ENCODE measurements around the gene SEC14L5.

DNA sequence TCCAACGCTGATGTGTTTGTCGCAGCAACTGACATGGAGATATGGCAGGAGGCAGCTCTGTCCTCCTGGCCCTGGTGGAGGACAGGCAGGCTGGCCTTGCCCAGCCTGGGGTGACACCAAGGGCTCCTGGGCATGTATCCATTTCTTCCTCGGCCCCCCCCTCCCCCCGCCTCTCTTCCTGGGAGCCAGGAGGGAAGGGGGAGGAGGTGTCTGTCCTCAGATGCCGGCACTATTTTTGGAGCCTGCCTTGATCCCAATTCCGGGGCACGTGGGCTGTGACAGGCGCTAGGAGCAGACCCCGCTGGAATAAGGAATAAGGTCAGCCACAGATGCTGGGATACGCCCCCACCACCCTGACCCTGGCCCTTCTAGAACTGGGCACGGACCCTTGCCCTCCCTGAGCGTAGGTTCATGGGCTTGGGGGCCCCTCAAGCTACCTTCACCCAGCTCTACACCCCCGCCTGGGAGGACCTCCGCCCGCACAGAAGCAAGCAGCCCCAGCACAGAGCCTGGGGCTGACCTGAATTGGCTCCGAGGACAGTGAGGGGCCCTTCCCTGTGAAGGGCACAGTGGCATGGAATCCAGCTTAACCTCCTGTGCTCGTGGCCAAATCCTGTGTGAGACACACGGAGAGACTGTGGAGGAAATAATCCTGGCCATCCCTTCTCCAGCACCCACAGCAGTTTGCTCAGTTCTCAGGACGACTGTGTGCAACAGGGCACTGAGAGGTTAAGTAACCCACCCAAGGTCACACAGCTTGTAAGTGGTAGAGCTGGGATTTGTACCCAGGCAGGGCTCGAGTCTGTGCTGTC lies 24.1 kb downstream of the SEC14L5 start:
- TF ChIP-seq, protein P1, sequence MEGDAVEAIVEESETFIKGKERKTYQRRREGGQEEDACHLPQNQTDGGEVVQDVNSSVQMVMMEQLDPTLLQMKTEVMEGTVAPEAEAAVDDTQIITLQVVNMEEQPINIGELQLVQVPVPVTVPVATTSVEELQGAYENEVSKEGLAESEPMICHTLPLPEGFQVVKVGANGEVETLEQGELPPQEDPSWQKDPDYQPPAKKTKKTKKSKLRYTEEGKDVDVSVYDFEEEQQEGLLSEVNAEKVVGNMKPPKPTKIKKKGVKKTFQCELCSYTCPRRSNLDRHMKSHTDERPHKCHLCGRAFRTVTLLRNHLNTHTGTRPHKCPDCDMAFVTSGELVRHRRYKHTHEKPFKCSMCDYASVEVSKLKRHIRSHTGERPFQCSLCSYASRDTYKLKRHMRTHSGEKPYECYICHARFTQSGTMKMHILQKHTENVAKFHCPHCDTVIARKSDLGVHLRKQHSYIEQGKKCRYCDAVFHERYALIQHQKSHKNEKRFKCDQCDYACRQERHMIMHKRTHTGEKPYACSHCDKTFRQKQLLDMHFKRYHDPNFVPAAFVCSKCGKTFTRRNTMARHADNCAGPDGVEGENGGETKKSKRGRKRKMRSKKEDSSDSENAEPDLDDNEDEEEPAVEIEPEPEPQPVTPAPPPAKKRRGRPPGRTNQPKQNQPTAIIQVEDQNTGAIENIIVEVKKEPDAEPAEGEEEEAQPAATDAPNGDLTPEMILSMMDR (conservative IDR thresholded peaks at IDR 0.05; ENCODE audit: low read length) = no peak
- TF ChIP-seq EZH2phosphoT487 (IDR thresholded peaks at IDR 0.05; ENCODE audit: borderline replicate concordance) = no peak

Measured in Loucy (cell line).